Measurements from ENCODE around the gene OR4D1.

Gene OR4D1

GRCh38 chr17:58195518-58196123 is 47.4 kb downstream of the OR4D1 start:
- DNase-seq, result no peak

DNA sequence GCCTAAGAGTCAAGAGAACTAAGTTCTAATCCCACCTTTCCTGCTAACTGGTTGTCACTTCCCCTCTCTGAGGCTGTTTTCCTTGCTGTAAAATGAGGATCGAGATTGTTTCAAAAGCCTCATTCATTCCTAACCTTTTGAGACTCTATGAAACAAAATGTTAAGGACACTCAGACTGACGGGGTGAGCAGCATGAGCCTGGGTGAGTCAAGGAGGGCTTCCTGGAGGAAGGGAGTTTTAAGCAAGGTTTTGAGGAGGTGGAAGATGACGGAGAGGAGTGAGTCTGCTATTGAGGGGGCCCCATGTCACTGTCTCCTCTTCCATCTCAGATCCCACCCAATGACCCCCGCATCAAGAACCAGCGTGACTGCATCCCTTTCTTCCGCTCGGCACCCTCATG is 48.4 kb downstream of the OR4D1 start:
- DNase-seq, result no peak

DNA sequence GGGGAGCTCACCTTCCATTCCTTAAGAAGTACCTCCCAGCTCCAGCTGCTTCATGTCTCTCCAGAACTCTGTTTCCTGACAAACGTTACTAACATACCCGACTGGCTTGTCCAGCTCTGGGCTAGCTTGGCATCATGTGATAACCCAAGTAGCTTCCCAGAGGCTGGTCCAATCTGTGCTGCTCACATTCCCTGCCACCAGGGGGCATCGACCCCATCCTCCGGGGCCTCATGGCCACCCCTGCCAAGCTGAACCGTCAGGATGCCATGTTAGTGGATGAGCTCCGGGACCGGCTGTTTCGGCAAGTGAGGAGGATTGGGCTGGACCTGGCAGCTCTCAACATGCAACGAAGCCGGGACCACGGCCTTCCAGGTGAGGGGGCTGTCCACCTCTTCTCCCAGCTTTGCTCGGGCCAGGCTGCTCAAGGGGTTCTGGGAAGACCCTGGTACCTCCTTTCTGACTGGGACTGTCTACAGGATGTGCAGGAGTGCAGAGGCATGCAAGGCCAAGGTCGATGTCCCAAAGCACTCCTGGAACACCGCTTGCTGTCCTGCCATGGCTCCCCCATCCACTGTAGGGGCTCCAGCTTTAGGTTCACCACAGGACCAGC is 51.9 kb downstream of the OR4D1 start:
- peak; percentile 57 for DNase-seq

- no peak for DNase-seq
These were observed 54.7 kb downstream of the OR4D1 start for GRCh38 chr17:58202859-58203258.

DNA sequence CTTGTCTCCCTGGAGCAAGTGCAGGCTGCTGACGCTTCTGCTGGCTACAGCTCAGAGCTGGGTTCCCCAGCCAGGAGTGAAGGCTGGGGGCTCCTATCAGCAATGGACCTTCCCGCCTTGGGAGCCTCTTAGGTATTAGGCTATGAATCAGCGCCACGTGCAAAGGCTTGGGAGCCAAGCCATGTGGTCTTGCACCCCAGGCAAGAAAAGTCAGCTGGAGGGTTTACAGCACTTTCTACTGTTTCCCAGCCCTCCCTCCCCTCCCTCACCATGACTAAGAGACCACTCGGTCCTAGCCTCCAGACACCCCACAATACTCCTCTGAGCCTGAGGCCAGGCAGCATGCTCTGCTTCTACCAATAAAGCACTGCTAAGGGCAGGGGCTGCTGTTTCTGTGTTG is 56.6 kb downstream of the OR4D1 start:
- DNase-seq, result no peak

GRCh38 chr17:58205936-58206335 is 57.8 kb downstream of the OR4D1 start:
- DNase-seq, result no peak

- no peak for DNase-seq
These were observed 59.3 kb downstream of the OR4D1 start for GRCh38 chr17:58207451-58207850.

DNA sequence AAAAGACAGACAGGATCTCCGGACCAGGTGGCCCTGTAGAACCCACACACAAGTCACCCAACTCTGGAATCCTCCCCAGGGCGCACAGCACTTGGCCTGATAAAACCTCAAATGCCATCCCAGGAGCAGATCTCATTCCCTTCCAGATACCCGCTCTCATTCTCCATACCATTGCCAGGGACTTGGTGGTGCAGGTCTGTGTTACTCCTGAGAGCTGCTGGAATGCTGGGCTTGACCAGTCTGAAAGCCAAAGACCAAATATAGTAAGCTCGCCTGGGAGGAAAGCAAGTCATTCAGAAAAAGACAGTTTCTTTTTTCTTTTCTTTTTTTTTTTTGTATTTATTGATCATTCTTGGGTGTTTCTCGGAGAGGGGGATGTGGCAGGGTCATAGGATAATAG is 60.2 kb downstream of the OR4D1 start:
- no peak for DNase-seq
